Endometrial microvascular endothelial cells (primary cell): Measurements from ENCODE around the gene FRAS1. TPM values are rescaled to one million over a fixed set of nuclear protein-coding genes. Genes with fewer than 3 reads are reported as not detected.
"Not testable (repeated sequence)": the region's sequence is repeated elsewhere in the genome, so short reads cannot be mapped to it uniquely, and the experiment has no call there.

Source experiments
- in situ Hi-C: cut with HindIII; loops from 2 replicates; pipeline ENCODE4 v1.10.0; 2017; ENCODE audit warnings: low sequenced_read_pairs, low pct_unique_long_range_greater_than_20kb; ENCODE audit errors: inconsistent ontology term
- total RNA-seq: library from RNA; depleted of rRNA; stranded (reverse); fragments of >200 nt; gene quantifications from one replicate; pipeline ENCODE4 v1.2.3, GENCODE V29; 2015; ENCODE audit errors: inconsistent ontology term

The FRAS1 gene
- total RNA-seq, 1 donor from 2014 or later = 1.4 TPM

DNA sequence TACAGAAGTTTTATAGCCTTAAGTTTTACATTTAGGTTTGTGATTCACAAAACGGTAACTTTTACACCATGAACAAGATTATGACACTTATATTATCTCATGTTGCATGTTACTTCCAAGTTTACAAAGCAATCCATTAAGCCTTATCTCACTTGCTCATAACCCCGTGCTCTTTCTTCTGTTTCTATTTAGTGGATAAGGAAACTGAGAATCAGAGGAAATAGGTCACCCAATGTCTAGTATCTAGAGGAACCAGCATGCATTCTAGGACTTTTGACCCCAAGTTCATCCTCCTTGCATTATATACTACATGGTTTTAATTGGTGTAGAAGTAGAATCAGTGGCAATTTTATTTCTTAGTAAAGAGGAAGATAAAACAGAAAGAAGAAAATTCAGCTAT is 427.5 kb downstream of the FRAS1 start:
- in situ Hi-C loops = no loop called here

DNA sequence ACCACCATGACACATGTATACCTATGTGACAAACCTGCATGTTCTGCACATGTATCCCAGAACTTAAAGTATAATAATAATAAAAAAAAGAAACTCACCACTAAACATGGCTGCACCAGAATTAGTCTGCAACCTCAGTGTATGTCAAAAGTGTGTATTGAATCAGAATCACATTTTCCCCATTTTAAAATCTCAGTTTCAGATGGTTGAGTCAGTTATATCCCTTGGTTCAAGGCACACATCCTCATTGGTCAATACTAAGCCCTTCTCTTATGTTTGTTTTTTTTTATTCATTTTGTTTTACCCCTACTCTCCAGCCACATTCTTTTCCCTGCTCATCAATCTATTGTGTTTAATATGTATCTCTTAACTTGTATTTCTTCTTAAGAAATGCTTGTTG is 436.6 kb downstream of the FRAS1 start:
- in situ Hi-C loops = no loop called here

DNA sequence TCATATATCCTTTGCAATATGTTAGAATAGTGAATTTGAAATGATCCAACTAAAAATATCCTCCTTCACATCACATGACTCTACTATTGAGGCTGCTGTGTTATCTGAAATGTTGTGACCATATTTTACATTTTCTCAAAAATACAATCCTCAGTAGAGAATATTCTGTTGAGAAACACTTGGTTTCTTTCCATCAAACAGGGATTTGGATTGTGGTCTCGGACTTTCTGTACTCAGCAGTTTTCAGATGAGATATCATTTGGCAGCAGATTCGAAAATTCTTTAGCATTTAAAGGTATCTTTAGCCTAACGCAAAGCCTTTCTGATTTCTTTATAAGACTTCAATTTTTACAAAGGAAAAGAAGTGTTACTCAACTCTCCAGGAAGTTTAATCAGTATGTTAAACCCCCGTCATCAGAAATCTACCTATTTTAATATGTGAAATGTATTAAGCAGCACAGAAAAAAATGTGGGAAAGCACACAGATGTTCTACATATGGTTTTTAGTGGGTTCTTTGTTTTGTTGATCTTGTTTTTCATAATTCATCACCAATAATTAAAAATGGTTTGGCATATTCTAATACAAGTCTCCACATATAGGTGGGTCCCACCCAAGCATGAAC is 439.0 kb downstream of the FRAS1 start:
- in situ Hi-C loops = no loop called here

DNA sequence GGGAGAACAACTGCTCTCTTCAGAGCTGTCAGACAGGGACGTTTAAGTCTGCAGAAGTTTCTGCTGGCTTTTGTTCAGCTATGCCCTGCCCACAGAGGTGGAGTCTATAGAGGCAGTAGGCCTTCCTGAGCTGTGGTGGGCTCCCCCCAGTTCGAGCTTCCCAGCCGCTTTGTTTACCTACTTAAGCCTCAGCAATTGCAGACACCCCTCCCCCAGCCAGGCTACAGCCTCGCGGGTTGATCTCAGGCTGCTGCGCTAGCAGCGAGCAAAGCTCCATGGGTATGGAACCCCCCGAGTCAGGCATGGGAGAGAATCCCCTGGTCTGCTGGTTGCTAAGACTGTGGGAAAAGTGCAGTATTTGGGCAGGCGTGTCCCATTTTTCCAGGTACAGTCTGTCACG is 449.1 kb downstream of the FRAS1 start:
- in situ Hi-C loops = not testable (repeated sequence)

DNA sequence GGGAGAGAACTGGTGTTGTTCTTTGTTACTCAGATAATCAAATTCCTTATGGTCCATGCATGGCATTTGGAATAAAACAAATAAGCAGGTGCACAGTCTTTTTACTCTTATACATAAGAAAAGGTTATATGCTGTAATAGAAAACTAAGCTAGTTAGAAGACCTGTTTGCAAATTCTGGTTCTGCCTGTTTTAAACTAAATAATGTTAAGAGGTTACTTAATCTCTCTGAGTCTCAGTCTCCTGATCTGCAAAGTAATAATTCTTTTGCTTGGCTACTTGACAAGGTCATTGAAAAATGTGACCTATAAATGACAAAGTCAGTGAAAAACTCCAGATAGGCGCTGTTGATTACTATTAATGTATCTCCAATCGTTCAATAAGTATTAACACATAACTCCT is 451.9 kb downstream of the FRAS1 start:
- in situ Hi-C loops = no loop called here

DNA sequence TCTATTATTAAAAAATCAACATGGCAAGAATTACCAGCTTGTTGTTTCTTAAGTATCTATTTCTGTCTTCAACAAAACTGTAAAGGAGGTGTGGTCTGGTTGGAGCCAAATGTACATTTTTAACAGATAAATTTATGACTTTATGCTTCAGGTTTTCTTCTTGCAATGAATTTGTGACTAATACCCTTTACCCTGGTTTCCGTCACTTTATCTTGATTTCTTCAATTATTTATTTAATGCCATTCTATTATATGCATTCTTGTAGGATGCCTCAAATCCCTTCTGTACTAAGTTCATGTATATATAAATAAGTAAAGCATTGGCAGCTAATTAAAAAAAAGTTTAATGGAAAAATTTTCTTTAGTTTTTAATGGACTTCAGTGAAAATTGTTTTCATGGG is 453.0 kb downstream of the FRAS1 start:
- in situ Hi-C loops = no loop called here

DNA sequence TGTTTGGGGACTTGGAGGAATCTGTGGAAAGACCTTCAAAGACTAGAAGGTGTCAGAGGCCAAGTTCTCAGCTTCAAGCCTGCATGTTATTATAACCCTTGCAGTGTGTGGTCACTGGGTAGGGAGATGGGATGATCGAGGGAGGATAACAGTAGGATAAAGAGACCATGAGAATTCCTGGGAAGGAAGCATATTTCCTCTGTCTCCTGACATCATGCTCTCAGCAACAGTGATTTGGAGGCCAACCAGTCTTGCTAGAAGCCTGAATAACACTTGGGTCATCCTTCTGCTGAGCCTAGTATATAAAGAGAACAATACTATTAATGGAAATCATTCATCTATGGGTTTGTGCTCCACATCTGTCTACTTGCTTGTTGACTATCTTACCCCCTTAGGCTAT is 453.6 kb downstream of the FRAS1 start:
- in situ Hi-C loops = no loop called here

DNA sequence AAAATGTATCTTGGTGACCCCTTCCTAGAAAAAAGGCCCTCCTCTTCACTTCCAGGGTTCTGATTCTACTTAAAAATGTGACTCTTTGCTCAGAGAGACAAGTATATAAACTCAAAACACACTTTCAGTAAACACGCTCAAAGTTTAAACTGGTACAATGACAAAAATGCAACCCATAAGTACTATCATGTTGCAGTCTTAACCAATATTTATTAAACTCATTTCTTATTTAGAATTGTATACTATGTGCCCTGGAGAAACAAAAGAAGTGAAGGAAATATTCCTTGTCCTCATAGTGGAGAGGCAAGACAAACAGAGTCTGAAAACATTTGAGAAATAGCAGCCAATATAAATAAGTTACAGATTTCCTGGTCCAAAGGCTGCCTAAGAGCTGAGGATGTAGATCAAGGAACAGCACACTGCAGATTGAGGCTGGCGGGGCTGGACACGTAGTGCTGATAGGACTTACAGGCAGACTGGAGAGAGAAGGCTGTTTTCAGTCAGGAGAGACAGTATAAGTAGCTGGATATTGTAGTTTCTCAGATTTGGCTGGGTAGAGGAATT is 455.3 kb downstream of the FRAS1 start:
- in situ Hi-C loops = no loop called here

DNA sequence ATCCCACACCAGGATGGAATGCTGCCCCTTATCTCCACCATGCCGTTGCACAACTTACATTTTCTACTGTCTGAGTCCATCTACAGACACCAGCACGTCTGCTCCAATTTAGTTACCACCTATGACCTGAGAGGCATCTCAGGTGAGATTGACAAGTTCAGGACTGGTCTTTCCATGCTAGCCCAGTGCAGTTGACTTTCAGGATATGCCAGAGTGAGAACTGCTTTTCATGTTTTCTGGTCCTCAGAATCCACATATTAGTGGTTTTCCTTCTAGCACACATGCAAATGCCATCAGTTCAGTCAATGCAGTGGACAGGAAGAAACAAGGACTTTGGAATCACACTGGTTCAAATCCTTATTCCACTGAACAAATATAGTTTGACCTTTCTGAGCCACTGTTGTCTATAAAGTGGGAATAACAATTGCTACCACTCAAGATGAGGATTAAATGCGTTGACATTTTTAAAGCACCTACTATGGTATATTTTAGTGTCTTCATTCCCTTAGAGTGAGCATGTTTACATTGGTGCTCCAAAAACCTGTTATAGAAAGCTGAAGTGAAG is 456.4 kb downstream of the FRAS1 start:
- in situ Hi-C loops = no loop called here

DNA sequence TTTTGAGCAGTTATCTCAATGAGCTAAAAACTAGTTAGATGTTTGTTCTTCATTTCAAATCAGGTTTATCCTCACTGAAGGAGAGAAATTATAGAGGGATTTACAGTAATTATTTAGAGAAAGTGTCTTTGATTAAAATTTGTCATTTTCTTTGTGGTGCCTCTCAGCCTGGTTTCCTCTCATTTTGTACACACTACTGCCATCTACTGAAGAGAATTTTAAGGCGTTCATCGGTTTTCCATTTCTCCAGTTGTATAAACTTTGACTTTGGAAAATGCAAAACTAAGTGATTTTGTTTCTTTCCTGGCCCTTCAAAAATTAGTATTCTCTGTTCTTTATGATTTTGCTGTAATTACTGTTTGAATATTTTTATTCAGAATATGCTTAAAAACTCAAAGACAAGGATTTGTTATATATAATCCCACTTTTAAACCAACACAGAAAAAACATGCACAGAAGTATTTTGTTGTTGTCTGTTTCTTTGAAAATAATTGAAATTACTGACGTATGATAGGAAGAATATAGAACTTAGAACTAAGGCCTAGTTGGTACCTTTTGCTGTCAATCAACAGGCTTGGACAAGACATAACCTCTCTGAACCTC is 460.0 kb downstream of the FRAS1 start:
- in situ Hi-C loops = no loop called here

DNA sequence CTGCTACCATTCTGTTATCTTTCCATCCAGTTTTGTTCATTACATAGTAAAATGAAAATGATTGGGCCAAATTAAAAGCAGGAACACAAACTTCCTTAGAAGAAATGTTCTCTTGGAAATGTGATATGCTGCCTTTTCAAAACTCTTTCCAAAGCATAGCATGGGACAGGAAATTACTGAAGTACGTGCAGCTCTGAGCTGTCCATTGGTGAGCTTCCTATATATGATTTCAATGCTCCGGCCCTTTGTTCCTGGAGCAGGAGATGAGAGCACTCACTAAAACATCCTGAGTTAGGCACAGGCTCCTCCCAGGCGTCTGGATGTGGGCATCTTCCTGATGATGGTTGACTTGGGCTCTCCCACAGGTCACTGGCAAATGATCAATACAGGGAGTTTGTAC is 461.4 kb downstream of the FRAS1 start:
- in situ Hi-C loops = no loop called here

DNA sequence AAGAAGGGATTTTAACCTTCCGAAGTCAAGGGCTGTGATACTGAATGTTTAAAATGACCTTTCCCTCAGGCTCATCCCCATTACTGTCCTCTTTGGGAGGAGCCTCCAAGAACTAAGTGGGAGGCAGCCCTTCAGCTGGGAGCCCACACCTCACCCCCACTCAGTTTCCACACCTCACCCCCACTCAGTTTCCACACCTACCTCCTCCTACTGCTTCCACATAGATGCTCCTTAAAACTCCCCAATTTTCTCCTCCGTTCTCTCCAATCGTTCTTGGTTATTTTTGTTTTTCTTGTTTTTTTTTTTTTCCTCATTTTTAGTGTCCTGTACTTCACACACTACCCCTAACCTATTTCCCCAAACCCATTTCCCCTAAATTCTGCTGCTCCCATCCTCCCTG is 462.8 kb downstream of the FRAS1 start:
- in situ Hi-C loops = no loop called here

DNA sequence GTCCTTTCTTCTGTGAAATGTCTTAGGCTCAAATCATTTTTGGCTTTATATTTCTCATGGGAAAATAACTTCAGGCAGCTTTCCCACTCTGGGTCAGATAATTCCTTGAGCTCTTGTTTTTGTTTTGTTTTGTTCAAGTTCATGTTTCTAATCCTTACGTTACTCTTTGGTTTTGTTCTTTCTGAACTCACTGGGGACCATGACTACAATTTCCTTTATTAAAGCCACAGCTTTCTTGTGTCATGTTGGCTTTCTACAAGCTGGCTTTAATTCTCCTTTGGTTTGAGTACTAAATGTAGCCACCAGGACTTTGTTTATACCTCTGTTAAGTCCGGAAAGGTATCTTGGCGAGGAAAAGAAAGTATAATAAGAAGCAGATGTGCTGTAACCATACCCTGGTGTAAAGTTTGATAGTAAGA is 463.7 kb downstream of the FRAS1 start:
- in situ Hi-C loops = no loop called here

DNA sequence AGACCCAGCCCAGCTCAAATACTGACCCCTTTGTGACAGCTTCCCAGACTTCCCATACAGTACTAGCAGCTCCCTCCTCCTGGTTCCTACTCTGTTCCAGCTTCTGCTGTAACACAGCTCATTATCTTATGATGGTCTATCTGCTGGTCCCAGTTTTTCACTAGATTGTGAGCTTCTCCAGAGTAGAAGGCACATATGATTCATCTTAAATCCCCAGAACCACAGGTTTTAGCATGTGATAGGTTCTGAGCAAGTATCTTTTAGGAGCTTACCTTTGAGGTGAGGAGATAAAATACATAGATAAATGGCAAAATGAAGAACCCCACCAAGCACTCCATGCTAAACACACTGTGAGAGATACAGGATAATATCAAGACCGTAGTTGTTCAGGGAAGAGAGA is 466.9 kb downstream of the FRAS1 start:
- in situ Hi-C loops = no loop called here

DNA sequence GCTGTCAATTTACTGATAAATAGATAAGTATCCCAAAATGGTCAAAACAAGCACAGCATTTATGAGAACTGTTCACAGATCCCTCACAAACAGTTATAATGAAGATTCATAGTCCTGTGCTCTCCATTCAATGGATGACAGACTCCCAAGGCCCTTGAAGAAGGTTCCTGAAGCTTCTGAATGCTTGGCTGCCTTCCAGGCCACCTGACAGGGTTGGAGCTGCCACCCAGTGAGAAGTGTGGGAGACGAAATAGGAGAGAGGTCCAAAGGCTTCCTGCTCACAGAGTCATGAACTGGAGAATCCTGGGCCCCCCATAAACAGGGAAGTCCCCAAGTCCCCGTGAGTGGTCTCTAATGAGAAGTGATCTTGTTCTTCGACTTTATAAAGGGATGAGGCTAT is 468.4 kb downstream of the FRAS1 start:
- in situ Hi-C loops = no loop called here

DNA sequence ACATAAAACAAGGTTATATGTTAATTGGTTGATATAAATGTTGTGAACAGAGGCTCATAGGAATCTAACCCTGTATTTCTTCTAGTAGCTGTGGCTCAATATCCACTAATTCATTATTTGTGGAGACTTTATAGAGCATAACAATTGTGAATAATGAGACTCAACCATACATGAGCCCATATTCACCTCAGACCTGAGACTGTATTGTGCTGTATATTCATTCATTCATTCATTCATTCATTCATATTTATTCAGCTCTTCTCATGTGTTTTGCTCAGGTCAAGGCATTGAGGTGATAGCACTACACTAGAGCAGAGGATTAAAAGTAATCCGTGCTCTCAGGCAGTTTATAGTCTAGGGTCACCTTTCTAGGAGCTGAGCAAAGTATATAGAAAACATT is 470.0 kb downstream of the FRAS1 start:
- in situ Hi-C loops = no loop called here

DNA sequence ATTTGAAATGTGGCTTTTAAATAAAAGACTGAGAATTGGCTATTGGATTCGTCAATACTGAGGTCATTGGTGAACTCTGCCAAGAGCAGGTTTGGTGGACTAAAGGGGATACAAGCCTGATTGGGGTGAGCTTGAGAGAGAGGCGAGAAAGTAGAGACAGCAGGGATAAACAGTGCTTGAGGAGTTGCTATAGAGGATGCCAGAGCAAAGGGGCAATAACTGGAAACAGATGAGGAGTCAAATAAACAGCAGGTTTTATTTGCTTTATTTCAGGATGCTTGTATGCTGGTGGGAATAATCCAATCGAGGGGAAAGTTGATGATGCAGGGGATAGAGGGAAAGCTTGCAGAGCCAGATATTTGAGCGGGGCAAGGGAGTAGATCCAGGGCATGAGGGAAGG is 470.4 kb downstream of the FRAS1 start:
- in situ Hi-C loops = no loop called here

DNA sequence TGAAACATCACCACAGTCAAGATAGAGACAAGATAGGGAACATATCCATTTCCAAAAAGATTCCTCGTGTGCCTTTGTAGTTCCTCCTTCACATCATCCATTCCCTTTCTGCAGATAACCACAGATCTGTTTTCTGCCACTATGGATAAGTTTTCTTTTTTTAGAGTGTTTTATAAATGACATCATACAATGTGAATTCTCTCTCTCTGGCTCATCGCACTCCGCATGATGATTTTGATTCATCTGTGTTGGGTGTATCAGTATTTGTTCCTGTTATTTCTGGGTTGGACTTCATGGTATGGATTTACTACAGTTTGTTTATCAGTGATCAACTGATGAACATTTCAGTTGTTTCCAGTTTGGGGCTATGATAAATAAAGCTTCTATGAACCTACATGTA is 471.2 kb downstream of the FRAS1 start:
- in situ Hi-C loops = no loop called here

DNA sequence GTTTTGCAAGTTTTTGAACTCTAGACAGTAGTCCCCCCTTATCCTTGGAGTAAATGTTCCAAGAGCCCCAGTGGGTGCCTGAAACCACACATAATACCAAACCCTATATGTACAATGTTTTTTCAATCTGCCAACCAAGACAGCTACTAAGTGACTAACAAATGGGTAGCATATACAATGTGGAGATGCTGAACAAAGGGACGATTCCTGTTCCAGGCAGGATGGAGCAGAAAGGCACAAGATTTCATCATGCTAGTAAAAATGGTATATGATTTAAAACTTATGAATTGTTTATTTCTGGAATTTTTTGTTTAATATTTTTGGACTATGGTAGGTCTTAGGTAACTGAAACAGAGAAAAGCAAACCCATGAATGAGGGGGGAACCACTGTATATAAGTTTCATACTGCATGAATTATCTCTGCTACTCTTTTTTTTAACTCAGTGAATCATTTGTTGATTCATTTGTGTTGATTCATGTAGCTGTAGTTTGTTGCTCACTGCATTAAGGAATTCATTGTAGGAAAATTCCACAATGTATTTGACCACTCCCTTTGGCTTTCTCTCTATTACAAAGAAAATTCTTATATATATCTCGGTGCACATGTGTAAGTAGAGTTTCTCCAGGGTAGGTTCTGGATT is 472.6 kb downstream of the FRAS1 start:
- in situ Hi-C loops = no loop called here

DNA sequence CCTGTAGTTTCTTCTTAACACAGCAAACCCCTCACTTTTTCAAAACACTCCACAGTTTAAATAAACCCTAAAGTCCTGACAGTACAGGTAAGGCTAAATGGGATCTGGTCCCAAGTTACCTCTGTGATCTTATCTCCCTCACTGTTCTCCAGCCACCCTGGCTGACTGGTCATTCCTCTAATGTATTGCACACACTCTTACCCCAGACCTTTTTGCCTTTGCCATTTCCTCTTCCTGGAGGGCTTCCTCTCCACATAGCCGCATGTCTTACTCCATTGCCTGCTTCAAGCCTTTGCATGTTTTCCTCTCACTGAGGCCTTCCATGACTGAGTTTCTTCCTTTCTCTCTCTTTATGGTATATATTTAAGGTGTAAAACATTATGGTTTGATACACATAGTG is 474.9 kb downstream of the FRAS1 start:
- in situ Hi-C loops = no loop called here
